ENCODE measurements around the gene SDSL. TPM values are rescaled to one million over a fixed set of nuclear protein-coding genes. Genes with fewer than 3 reads are reported as not detected.

The SDSL gene
- total RNA-seq, 1 donor from 2014 or later = 11.5 TPM

- intact Hi-C loops (cut with DNase I) = no loop called here
- DNase-seq (ENCODE audit: low spot score) = no peak
Observed at GRCh38 chr12:113440336-113440735, 18.2 kb downstream of the SDSL start.

GRCh38 chr12:113440947-113441782, 19.0 kb downstream of the SDSL start:
- no peak for DNase-seq (ENCODE audit: low spot score)

GRCh38 chr12:113443030-113443539, 20.9 kb downstream of the SDSL start:
- intact Hi-C loops (cut with DNase I) = no loop called here
- no peak for DNase-seq (ENCODE audit: low spot score)

More at GRCh38 chr12:113440947-113441782, 19.0 kb downstream of the SDSL start:
- intact Hi-C loops (cut with DNase I) = no loop called here

- no peak for DNase-seq (ENCODE audit: low spot score)
- intact Hi-C loops (cut with DNase I) = no loop called here
Observed at GRCh38 chr12:113445544-113446171, 23.5 kb downstream of the SDSL start.

- no peak for DNase-seq (ENCODE audit: low spot score)
- intact Hi-C loops (cut with DNase I) = no loop called here
Observed at GRCh38 chr12:113448873-113449272, 26.7 kb downstream of the SDSL start.

- intact Hi-C loops (cut with DNase I) = no loop called here
- no peak for DNase-seq (ENCODE audit: low spot score)
Observed at GRCh38 chr12:113449299-113449698, 27.1 kb downstream of the SDSL start.

- no peak for DNase-seq (ENCODE audit: low spot score)
- intact Hi-C loops (cut with DNase I) = no loop called here
Observed at GRCh38 chr12:113449839-113450238, 27.7 kb downstream of the SDSL start.

- DNase-seq (ENCODE audit: low spot score) = no peak
- intact Hi-C loops (cut with DNase I) = no loop called here
Observed at GRCh38 chr12:113452458-113452857, 30.3 kb downstream of the SDSL start.

- DNase-seq (ENCODE audit: low spot score) = no peak
- intact Hi-C loops (cut with DNase I) = no loop called here
Observed at GRCh38 chr12:113453330-113453729, 31.1 kb downstream of the SDSL start.

- intact Hi-C loops (cut with DNase I) = no loop called here
- no peak for DNase-seq (ENCODE audit: low spot score)
Observed at GRCh38 chr12:113456199-113456598, 34.0 kb downstream of the SDSL start.

- intact Hi-C loops (cut with DNase I) = no loop called here
- no peak for DNase-seq (ENCODE audit: low spot score)
Observed at GRCh38 chr12:113456761-113457160, 34.6 kb downstream of the SDSL start.

GRCh38 chr12:113457185-113457584, 35.0 kb downstream of the SDSL start:
- no peak for DNase-seq (ENCODE audit: low spot score)
- intact Hi-C loops (cut with DNase I) = no loop called here

GRCh38 chr12:113457710-113458109, 35.5 kb downstream of the SDSL start:
- DNase-seq (ENCODE audit: low spot score) = no peak
- intact Hi-C loops (cut with DNase I) = no loop called here

- DNase-seq (ENCODE audit: low spot score) = no peak
- intact Hi-C loops (cut with DNase I) = no loop called here
Observed at GRCh38 chr12:113459981-113460380, 37.8 kb downstream of the SDSL start.

- intact Hi-C loops (cut with DNase I) = loop anchor here (2.0 kb wide), 1 partner anchor 451 kb away; no protein-coding TSS in a partner anchor
- DNase-seq (ENCODE audit: low spot score) = no peak
Observed at GRCh38 chr12:113461666-113462065, 39.5 kb downstream of the SDSL start.

- intact Hi-C loops (cut with DNase I) = loop anchor here (2.0 kb wide), 1 partner anchor 451 kb away; no protein-coding TSS in a partner anchor
- DNase-seq (ENCODE audit: low spot score) = peak; percentile 88
Observed at GRCh38 chr12:113462117-113462774, 40.1 kb downstream of the SDSL start.

- intact Hi-C loops (cut with DNase I) = loop anchor here (2.0 kb wide), 1 partner anchor 450 kb away; no protein-coding TSS in a partner anchor
Observed at GRCh38 chr12:113462998-113463745, 41.0 kb downstream of the SDSL start.

GRCh38 chr12:113463746-113464451, 41.7 kb downstream of the SDSL start:
- intact Hi-C loops (cut with DNase I) = loop anchor here (2.0 kb wide), 1 partner anchor 449 kb away; no protein-coding TSS in a partner anchor
- DNase-seq (ENCODE audit: low spot score) = no peak

More at GRCh38 chr12:113462998-113463745, 41.0 kb downstream of the SDSL start:
- DNase-seq (ENCODE audit: low spot score) = no peak

- no peak for DNase-seq (ENCODE audit: low spot score)
- intact Hi-C loops (cut with DNase I) = no loop called here
Observed at GRCh38 chr12:113464452-113464775, 42.2 kb downstream of the SDSL start.
